NB4 (cell line): Measurements from ENCODE around the gene SERGEF.

Experiments used
- MYC ChIP-seq: IDR thresholded peaks from 2 replicates; pipeline ENCODE4 v1.6.1; 2011; ENCODE audit warnings: low read depth, low read length
- POLR2A ChIP-seq: IDR thresholded peaks from 2 replicates; pipeline ENCODE4 v1.6.1; 2011; ENCODE audit warnings: mild to moderate bottlenecking; ENCODE audit not compliant: insufficient read length; ENCODE audit errors: extremely low read depth
- TF ChIP-seq, protein P1 (sequence below): IDR thresholded peaks from one replicate; pipeline ENCODE4 v1.5.1; 2012; ENCODE audit warnings: low read depth, low read length

DNA sequence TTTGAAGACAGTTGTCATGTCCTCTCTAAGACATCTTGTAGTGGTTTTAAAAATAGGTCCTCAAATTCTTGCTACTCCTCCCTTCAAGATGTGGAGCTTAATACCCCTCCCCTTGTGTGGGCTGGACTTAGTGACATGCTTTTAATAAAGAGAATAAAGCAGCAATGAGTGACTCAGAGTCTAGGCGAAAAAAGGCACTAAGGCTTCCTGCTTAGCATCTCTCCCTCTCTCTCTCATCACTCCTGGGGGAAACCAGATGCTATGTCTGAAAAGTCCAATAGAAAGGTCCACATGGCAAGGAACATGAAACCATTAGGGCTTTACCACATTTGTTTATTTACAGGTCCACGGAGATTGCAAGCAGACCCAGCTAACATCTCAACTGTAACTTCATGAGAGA lies 11.7 kb downstream of the SERGEF start:
- TF ChIP-seq, protein P1, sequence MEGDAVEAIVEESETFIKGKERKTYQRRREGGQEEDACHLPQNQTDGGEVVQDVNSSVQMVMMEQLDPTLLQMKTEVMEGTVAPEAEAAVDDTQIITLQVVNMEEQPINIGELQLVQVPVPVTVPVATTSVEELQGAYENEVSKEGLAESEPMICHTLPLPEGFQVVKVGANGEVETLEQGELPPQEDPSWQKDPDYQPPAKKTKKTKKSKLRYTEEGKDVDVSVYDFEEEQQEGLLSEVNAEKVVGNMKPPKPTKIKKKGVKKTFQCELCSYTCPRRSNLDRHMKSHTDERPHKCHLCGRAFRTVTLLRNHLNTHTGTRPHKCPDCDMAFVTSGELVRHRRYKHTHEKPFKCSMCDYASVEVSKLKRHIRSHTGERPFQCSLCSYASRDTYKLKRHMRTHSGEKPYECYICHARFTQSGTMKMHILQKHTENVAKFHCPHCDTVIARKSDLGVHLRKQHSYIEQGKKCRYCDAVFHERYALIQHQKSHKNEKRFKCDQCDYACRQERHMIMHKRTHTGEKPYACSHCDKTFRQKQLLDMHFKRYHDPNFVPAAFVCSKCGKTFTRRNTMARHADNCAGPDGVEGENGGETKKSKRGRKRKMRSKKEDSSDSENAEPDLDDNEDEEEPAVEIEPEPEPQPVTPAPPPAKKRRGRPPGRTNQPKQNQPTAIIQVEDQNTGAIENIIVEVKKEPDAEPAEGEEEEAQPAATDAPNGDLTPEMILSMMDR, result no peak
- TF ChIP-seq POLR2A, result no peak
- no peak for TF ChIP-seq MYC
